Neuronal stem cell (in vitro differentiated cells): ENCODE measurements around the gene RDX.

Source experiments
- DNase-seq: peaks from one replicate; pipeline ENCODE4 v3.0.0-alpha.2; 2013; ENCODE audit warnings: low spot score
- H2AFZ ChIP-seq: one replicate; pipeline ENCODE4 v1.6.1; 2013; ENCODE audit warnings: mild to moderate bottlenecking, low read length, inconsistent platforms
- H2AK5ac ChIP-seq: 2 replicates; pipeline ENCODE4 v1.6.1; 2013; ENCODE audit warnings: low read depth, mild to moderate bottlenecking, inconsistent platforms, low read length, moderate library complexity, mixed read lengths
- H2BK120ac ChIP-seq: 2 replicates; pipeline ENCODE4 v1.6.1; 2013; ENCODE audit warnings: low read depth, mild to moderate bottlenecking, inconsistent platforms, low read length, moderate library complexity, mixed read lengths
- H2BK12ac ChIP-seq: one replicate; pipeline ENCODE4 v1.6.1; 2013; ENCODE audit warnings: low read length, inconsistent platforms
- H2BK15ac ChIP-seq: 2 replicates; pipeline ENCODE4 v1.6.1; 2013; ENCODE audit warnings: mild to moderate bottlenecking, low read length, inconsistent platforms, mixed read lengths
- H2BK5ac ChIP-seq: one replicate; pipeline ENCODE4 v1.6.1; 2013; ENCODE audit warnings: inconsistent platforms, mild to moderate bottlenecking, low read length, moderate library complexity
- H3K14ac ChIP-seq: one replicate; pipeline ENCODE4 v1.6.1; 2013; ENCODE audit warnings: low read length, inconsistent platforms
- H3K18ac ChIP-seq: 2 replicates; pipeline ENCODE4 v1.6.1; 2013; ENCODE audit warnings: low read length, inconsistent platforms
- H3K23ac ChIP-seq: 2 replicates; pipeline ENCODE4 v1.6.1; 2013; ENCODE audit warnings: low read depth, mild to moderate bottlenecking, mixed read lengths, low read length, inconsistent platforms; ENCODE audit not compliant: poor library complexity
- H3K27ac ChIP-seq: replicated peaks from 3 replicates; pipeline ENCODE4 v1.5.1; 2013; ENCODE audit warnings: low read length, inconsistent platforms
- H3K27me3 ChIP-seq, 3 experiments: 2 replicates each; pipeline ENCODE4 v1.6.1; 2013; ENCODE audit warnings: low read length in 3 of 3, mild to moderate bottlenecking in 2 of 3, inconsistent platforms in 1 of 3, low read depth in 1 of 3, mixed read lengths in 1 of 3, moderate library complexity in 1 of 3; ENCODE audit not compliant: control insufficient read depth in 3 of 3, insufficient read depth in 3 of 3
- H3K36me3 ChIP-seq, 2 donors: replicated peaks in 1 of 2; 2 replicates each; pipeline ENCODE4 v1.6.1; 2013; ENCODE audit warnings: low read length in 2 of 2; ENCODE audit not compliant: control insufficient read depth in 2 of 2, insufficient read depth in 2 of 2
- H3K4ac ChIP-seq: 2 replicates; pipeline ENCODE4 v1.6.1; 2013; ENCODE audit warnings: inconsistent platforms, mild to moderate bottlenecking, low read length, moderate library complexity
- H3K4me1 ChIP-seq, 2 donors: 1 replicate in 1 of 2; 2 replicates in 1 of 2; pipeline ENCODE4 v1.6.1; 2013; ENCODE audit warnings: low read length in 2 of 2, low read depth in 1 of 2; ENCODE audit not compliant: control insufficient read depth in 2 of 2, insufficient read depth in 1 of 2
- H3K4me2 ChIP-seq: one replicate; pipeline ENCODE4 v1.6.1; 2013; ENCODE audit warnings: mild to moderate bottlenecking, low read length, inconsistent platforms; ENCODE audit not compliant: insufficient read depth, poor library complexity, severe bottlenecking
- H3K4me3 ChIP-seq, 2 donors: 2 replicates each; pipeline ENCODE4 v1.5.1; 2013; ENCODE audit warnings: low read length in 2 of 2, mild to moderate bottlenecking in 2 of 2, inconsistent platforms in 1 of 2, moderate library complexity in 1 of 2
- H3K79me1 ChIP-seq: one replicate; pipeline ENCODE4 v1.6.1; 2013; ENCODE audit warnings: low read depth, mild to moderate bottlenecking, inconsistent platforms, low read length, moderate library complexity
- H3K9ac ChIP-seq: one replicate; pipeline ENCODE4 v1.6.1; 2013; ENCODE audit warnings: mild to moderate bottlenecking, low read depth, low read length, inconsistent platforms; ENCODE audit not compliant: poor library complexity
- H3K9me3 ChIP-seq, 2 donors: replicated peaks in 1 of 2; 2 replicates each; pipeline versions ENCODE3 to v1.6.1; 2013; ENCODE audit warnings: low read length in 2 of 2, mild to moderate bottlenecking in 2 of 2, inconsistent platforms in 1 of 2, low read depth in 1 of 2, mixed read lengths in 1 of 2, moderate library complexity in 1 of 2; ENCODE audit not compliant: control insufficient read depth in 2 of 2, insufficient read depth in 1 of 2
- H4K8ac ChIP-seq: one replicate; pipeline ENCODE4 v1.6.1; 2013; ENCODE audit warnings: low read depth, mild to moderate bottlenecking, inconsistent platforms, low read length, moderate library complexity
- H4K91ac ChIP-seq: one replicate; pipeline ENCODE4 v1.6.1; 2013; ENCODE audit warnings: low read length, low read depth, mild to moderate bottlenecking, inconsistent platforms; ENCODE audit not compliant: poor library complexity
- WGBS, 2 donors: extraction: QIAGEN DNeasy Blood & Tissue Kit; methylation state at CpG; one replicate each; pipeline ENCODE4 v1.1.7; 2013; ENCODE audit warnings: missing lambda C conversion rate in 2 of 2, mixed read lengths in 1 of 2; ENCODE audit not compliant: insufficient read length in 2 of 2, insufficient replicate concordance in 1 of 2; ENCODE audit errors: extremely low coverage in 2 of 2; 5-methylcytosine and 5-hydroxymethylcytosine counted together

The RDX gene

DNA sequence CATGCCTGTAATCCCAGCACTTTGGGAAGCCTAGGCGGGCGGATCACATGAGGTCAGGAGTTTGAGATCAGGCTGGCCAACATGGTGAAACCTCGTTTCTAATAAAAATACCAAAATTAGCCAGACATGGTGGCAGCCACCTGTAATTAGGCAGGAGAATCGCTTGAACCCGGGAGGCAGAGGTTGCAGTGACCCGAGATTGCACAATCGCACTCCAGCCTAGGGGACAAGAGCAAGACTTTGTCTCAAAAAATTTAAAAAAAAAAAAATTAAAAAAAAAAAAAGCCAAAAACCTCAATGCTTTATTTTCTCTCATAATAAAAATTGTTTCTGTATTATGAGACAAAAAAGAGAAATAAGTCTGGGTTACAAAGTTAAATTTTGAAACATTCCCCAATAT is 54.2 kb downstream of the RDX start:
- Histone ChIP-seq H3K36me3 (peaks cover 0 to 83% of the 10 kb centered on the region in 2 donors), H2BK15ac (no peak overlapping the region), H3K9me3 (peaks cover 0 to 4% of the 10 kb centered on the region in 2 donors), H3K4me3 (no peak overlapping the region), H2BK12ac (no peak overlapping the region), H2BK120ac (no peak overlapping the region), H3K4ac (no peak overlapping the region), H2BK5ac (no peak overlapping the region), H3K4me1 (no peaks in the 10 kb centered on the region), H3K9ac (no peak overlapping the region), H3K4me2 (no peak overlapping the region), H2AK5ac (no peak overlapping the region), H2AFZ (no peak overlapping the region), H3K27ac (no peak overlapping the region), H3K79me1 (no peaks in the 10 kb centered on the region), H4K8ac (no peak overlapping the region), H3K18ac (no peak overlapping the region), H4K91ac (no peak overlapping the region), H3K14ac (no peak overlapping the region), H3K23ac (no peak overlapping the region), H3K27me3 (no peaks in the 10 kb centered on the region)
- WGBS, 2 donors, result no CpG with 5 or more reads among the region's 7 CpGs
- DNase-seq, result no peak

- H2BK120ac ChIP-seq, result no peak overlapping the region
- H3K4me3 ChIP-seq, result no peak overlapping the region
- H3K4me1 ChIP-seq, result no peaks in the 10 kb centered on the region
- no CpG with 5 or more reads among the region's 1 CpG for WGBS, 2 donors
- no peak overlapping the region for H2BK12ac ChIP-seq
- no peak overlapping the region for H3K4me2 ChIP-seq
- H3K27ac ChIP-seq, result no peak overlapping the region
- no peak overlapping the region for H4K91ac ChIP-seq
- H3K27me3 ChIP-seq, result no peaks in the 10 kb centered on the region
- H3K4ac ChIP-seq, result no peak overlapping the region
- peaks cover 8 to 91% of the 10 kb centered on the region in 2 donors for H3K36me3 ChIP-seq
- H2BK5ac ChIP-seq, result no peak overlapping the region
- H3K9ac ChIP-seq, result no peak overlapping the region
- H2AFZ ChIP-seq, result no peak overlapping the region
- no peak overlapping the region for H3K23ac ChIP-seq
- H3K14ac ChIP-seq, result no peak overlapping the region
- no peaks in the 10 kb centered on the region for H3K79me1 ChIP-seq
- H2BK15ac ChIP-seq, result no peak overlapping the region
- H3K9me3 ChIP-seq, result peaks cover 1 to 4% of the 10 kb centered on the region in 2 donors
- no peak overlapping the region for H4K8ac ChIP-seq
- H2AK5ac ChIP-seq, result no peak overlapping the region
- no peak for DNase-seq
- H3K18ac ChIP-seq, result no peak overlapping the region
These were observed 60.4 kb downstream of the RDX start for GRCh38 chr11:110235966-110236365.

GRCh38 chr11:110230377-110230776 is 66.0 kb downstream of the RDX start:
- H3K36me3 ChIP-seq, result peaks cover 10 to 99% of the 10 kb centered on the region in 2 donors
- no peaks in the 10 kb centered on the region for H3K4me1 ChIP-seq
- H3K9me3 ChIP-seq, result peaks cover 0 to 1% of the 10 kb centered on the region in 2 donors
- H3K27me3 ChIP-seq, result no peaks in the 10 kb centered on the region
- no peak overlapping the region for H4K8ac ChIP-seq
- H2BK5ac ChIP-seq, result no peak overlapping the region
- H2BK15ac ChIP-seq, result no peak overlapping the region
- no peak overlapping the region for H3K4me2 ChIP-seq
- H3K9ac ChIP-seq, result no peak overlapping the region
- no peak overlapping the region for H2AK5ac ChIP-seq
- H2BK12ac ChIP-seq, result no peak overlapping the region
- H3K14ac ChIP-seq, result no peak overlapping the region
- no peak for DNase-seq
- no peak overlapping the region for H3K4me3 ChIP-seq
- H4K91ac ChIP-seq, result no peak overlapping the region
- no peak overlapping the region for H3K23ac ChIP-seq
- WGBS, 2 donors, result no CpG with 5 or more reads among the region's 3 CpGs
- no peak overlapping the region for H3K18ac ChIP-seq
- H2BK120ac ChIP-seq, result no peak overlapping the region
- H3K79me1 ChIP-seq, result no peaks in the 10 kb centered on the region
- H3K27ac ChIP-seq, result no peak overlapping the region
- H2AFZ ChIP-seq, result no peak overlapping the region
- H3K4ac ChIP-seq, result no peak overlapping the region

- no peak for DNase-seq
- Histone ChIP-seq H3K27ac (no peak overlapping the region), H3K14ac (no peak overlapping the region), H3K36me3 (peaks cover 0 to 11% of the 10 kb centered on the region in 2 donors), H2BK15ac (no peak overlapping the region), H4K8ac (no peak overlapping the region), H2AK5ac (no peak overlapping the region), H3K4me1 (no peaks in the 10 kb centered on the region), H3K4me3 (no peak overlapping the region), H3K79me1 (no peaks in the 10 kb centered on the region), H2BK12ac (no peak overlapping the region), H3K4me2 (no peak overlapping the region), H3K9me3 (peaks cover 0 to under 1% of the 10 kb centered on the region in 2 donors), H3K23ac (no peak overlapping the region), H2BK120ac (no peak overlapping the region), H2BK5ac (no peak overlapping the region), H3K9ac (no peak overlapping the region), H2AFZ (no peak overlapping the region), H3K4ac (no peak overlapping the region), H3K18ac (no peak overlapping the region), H3K27me3 (no peaks in the 10 kb centered on the region), H4K91ac (no peak overlapping the region)
- WGBS, 2 donors, result no CpG with 5 or more reads among the region's 4 CpGs
These were observed 77.2 kb downstream of the RDX start for GRCh38 chr11:110219006-110219785.
